HepG2 (cell line): ENCODE results near the gene ST8SIA2.

Experiments
- JUN ChIP-seq: sonication (generic); formaldehyde crosslinking; IDR thresholded peaks from 2 replicates; pipeline ENCODE4 v1.4.0; 2020; ENCODE audit warnings: mild to moderate bottlenecking, missing genetic modification reagents
- MLX ChIP-seq: IDR thresholded peaks from 2 replicates; pipeline ENCODE4 v1.6.1; 2016
- NR2C2 ChIP-seq: sonication (generic); formaldehyde crosslinking; IDR thresholded peaks from 2 replicates; pipeline ENCODE4 v1.4.0; 2020; ENCODE audit warnings: missing genetic modification reagents, mild to moderate bottlenecking, moderate library complexity, borderline replicate concordance
- POLR2A ChIP-seq, 2 experiments: IDR thresholded peaks; 2 replicates each; pipeline ENCODE4 v1.6.1; 2011; ENCODE audit warnings: low read depth in 2 of 2, low read length in 2 of 2, mild to moderate bottlenecking in 1 of 2, moderate library complexity in 1 of 2; ENCODE audit not compliant: insufficient read depth in 1 of 2
- POLR2AphosphoS5 ChIP-seq: IDR thresholded peaks from 2 replicates; pipeline ENCODE4 v1.6.1; 2012; ENCODE audit warnings: low read depth, low read length
- U2AF1 ChIP-seq: fragments of 200-400 bp; formaldehyde crosslinking; optimal IDR thresholded peaks from 2 replicates; pipeline ENCODE3; 2017; ENCODE audit warnings: mild to moderate bottlenecking, low read depth, low read length
- ZBTB43 ChIP-seq: sonication (generic); formaldehyde crosslinking; conservative IDR thresholded peaks from 2 replicates; pipeline ENCODE4 v1.4.0; 2020; ENCODE audit warnings: missing genetic modification reagents
- ZFP37 ChIP-seq: sonication (generic); formaldehyde crosslinking; IDR thresholded peaks from 2 replicates; pipeline ENCODE4 v1.4.0; 2020; ENCODE audit warnings: missing genetic modification reagents, borderline replicate concordance
- ZFX ChIP-seq: sonication (generic); formaldehyde crosslinking; IDR thresholded peaks from 2 replicates; pipeline ENCODE4 v1.4.0; 2020; ENCODE audit warnings: mild to moderate bottlenecking, low read depth, missing genetic modification reagents, moderate library complexity
- TF ChIP-seq, protein P1 (sequence below): sonication (generic); formaldehyde crosslinking; IDR thresholded peaks from 2 replicates; pipeline ENCODE4 v1.5.0; 2020; ENCODE audit warnings: mild to moderate bottlenecking, missing genetic modification reagents, moderate library complexity
- TF ChIP-seq, protein P2 (sequence below): sonication (generic); formaldehyde crosslinking; IDR thresholded peaks from 2 replicates; pipeline ENCODE4 v1.4.0; 2020; ENCODE audit warnings: missing genetic modification reagents, borderline replicate concordance
- TF ChIP-seq, protein P3 (sequence below): sonication (generic); formaldehyde crosslinking; IDR thresholded peaks from 2 replicates; pipeline ENCODE4 v1.4.0; 2020; ENCODE audit warnings: missing genetic modification reagents

GRCh38 chr15:92499731-92500530 is 106.2 kb downstream of the ST8SIA2 start:
- TF ChIP-seq, protein P1, sequence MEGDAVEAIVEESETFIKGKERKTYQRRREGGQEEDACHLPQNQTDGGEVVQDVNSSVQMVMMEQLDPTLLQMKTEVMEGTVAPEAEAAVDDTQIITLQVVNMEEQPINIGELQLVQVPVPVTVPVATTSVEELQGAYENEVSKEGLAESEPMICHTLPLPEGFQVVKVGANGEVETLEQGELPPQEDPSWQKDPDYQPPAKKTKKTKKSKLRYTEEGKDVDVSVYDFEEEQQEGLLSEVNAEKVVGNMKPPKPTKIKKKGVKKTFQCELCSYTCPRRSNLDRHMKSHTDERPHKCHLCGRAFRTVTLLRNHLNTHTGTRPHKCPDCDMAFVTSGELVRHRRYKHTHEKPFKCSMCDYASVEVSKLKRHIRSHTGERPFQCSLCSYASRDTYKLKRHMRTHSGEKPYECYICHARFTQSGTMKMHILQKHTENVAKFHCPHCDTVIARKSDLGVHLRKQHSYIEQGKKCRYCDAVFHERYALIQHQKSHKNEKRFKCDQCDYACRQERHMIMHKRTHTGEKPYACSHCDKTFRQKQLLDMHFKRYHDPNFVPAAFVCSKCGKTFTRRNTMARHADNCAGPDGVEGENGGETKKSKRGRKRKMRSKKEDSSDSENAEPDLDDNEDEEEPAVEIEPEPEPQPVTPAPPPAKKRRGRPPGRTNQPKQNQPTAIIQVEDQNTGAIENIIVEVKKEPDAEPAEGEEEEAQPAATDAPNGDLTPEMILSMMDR (CRISPR knock-in tag), result no peak
- no peak for TF ChIP-seq POLR2AphosphoS5
- no peak for TF ChIP-seq U2AF1
- TF ChIP-seq, protein P2, sequence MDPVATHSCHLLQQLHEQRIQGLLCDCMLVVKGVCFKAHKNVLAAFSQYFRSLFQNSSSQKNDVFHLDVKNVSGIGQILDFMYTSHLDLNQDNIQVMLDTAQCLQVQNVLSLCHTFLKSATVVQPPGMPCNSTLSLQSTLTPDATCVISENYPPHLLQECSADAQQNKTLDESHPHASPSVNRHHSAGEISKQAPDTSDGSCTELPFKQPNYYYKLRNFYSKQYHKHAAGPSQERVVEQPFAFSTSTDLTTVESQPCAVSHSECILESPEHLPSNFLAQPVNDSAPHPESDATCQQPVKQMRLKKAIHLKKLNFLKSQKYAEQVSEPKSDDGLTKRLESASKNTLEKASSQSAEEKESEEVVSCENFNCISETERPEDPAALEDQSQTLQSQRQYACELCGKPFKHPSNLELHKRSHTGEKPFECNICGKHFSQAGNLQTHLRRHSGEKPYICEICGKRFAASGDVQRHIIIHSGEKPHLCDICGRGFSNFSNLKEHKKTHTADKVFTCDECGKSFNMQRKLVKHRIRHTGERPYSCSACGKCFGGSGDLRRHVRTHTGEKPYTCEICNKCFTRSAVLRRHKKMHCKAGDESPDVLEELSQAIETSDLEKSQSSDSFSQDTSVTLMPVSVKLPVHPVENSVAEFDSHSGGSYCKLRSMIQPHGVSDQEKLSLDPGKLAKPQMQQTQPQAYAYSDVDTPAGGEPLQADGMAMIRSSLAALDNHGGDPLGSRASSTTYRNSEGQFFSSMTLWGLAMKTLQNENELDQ (CRISPR knock-in tag), result no peak
- TF ChIP-seq, protein P3, sequence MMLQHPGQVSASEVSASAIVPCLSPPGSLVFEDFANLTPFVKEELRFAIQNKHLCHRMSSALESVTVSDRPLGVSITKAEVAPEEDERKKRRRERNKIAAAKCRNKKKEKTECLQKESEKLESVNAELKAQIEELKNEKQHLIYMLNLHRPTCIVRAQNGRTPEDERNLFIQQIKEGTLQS (CRISPR knock-in tag), result no peak
- no peak for TF ChIP-seq MLX (CRISPR knock-in tag)
- TF ChIP-seq ZFP37, result no peak
- TF ChIP-seq NR2C2, result no peak
- TF ChIP-seq ZBTB43 (CRISPR knock-in tag), result no peak
- no peak for TF ChIP-seq JUN (CRISPR knock-in tag)
- TF ChIP-seq POLR2A (IDR thresholded peaks at IDR 0.05; ENCODE audit: insufficient read depth in 1 of 2, low read depth in 2 of 2, low read length in 2 of 2), result no peak
- TF ChIP-seq ZFX (CRISPR knock-in tag), result no peak
